ENCODE results near the gene NLRP1.

NLRP1 gene

GRCh38 chr17:5516060-5516792, 68.1 kb downstream of the NLRP1 start:
- peak; percentile 94 for DNase-seq (ENCODE audit: low read depth)

GRCh38 chr17:5514976-5515375, 69.3 kb downstream of the NLRP1 start:
- DNase-seq (ENCODE audit: low read depth): no peak

GRCh38 chr17:5513628-5514027, 70.7 kb downstream of the NLRP1 start:
- DNase-seq (ENCODE audit: low read depth): no peak

DNA sequence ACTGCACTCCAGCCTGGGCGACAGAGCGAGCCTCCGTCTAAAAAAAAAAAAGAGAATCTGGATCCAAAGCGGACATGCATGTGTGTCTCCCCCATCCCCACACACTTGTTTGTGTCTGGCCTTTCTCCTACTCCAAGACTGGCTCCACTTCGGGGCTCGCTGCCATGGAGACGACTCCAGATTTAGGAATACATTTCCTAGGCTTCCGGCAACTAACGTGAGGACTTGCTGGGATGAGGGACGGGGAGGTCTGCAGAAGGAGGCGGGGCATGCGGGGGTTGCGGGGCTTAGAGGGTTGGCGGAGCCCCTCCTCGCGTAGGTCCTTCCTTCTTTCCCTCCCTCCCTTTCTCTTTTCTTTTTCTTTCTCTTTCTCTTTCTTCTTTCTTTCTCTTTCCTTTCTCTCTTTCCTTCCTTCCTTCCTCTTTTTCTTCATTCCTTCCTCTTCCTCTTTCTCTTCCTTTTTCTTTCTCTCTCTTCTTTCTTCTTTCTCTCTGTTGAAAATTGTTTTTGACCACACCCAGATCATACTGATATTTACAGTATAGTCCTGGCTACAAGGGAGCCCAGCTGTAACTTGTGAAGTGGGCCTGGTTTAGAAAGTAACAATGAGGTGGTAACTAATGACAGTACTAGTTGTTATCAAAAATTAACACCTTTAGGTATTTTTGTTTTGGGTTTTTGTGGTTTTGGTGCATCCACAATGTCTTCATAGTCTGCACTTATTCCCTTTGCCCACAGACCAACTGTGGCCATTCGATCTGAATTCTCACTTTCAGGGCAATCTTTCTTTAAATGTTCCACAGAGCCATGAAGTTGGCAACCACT, 72.7 kb downstream of the NLRP1 start:
- DNase-seq (ENCODE audit: low read depth): no peak

DNA sequence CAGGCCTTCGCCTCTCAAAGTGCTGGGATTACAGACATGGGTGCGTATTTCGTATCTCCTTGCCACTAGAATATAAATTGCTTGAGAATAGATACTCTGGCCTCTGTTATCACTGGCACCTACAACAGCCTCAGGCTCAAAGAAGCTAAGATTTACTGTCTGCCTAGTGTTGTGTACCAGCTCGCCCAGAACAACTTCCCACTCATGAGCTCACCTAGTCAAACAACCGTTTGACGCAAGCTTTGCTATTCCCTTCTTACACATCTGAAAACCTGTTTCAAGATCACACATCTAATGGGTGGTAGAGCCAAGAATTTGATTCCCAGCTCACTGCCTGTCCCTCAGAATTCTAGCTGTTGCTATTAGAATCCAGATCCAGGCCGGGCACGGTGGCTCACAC, 73.5 kb downstream of the NLRP1 start:
- no peak for DNase-seq (ENCODE audit: low read depth)

DNA sequence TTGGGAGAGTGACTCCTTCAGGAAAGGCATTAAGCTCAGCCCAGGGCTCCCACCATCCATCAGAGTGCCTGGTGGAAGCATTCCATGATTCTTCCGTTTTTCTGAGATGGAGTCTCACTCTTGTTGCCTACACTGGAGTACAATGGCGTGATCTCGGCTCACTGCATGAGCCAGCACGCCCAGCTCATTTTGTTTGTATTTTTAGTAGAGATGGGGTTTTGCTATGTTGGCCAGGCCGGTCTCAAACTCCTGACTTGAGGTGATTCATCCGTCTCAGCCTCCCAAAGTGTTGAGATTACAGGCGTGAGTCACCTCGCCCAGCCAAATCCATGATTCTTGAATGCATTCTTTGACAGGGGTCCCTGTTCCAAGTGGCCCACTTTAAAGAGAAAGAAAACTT, 74.8 kb downstream of the NLRP1 start:
- DNase-seq (ENCODE audit: low read depth): no peak

DNA sequence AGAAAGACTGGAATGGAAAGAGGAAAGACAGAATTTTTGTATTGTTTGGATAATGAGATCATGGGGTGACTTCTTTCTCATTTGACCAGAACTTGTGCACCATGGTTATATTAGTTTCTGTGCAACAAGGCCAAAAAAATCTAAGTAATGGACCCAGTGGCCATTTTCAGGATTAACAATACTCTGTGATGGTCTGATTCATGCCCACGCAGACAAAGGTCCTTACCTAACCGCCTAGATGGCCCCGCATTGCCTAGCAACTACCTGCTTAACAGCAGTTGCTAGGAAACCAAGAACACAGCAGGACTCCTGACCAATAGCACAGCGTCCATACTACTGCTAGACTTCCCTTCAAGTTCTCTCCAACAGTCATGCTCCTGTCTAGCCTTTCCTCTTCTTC, 75.5 kb downstream of the NLRP1 start:
- no peak for DNase-seq (ENCODE audit: low read depth)

- no peak for DNase-seq (ENCODE audit: low read depth)
These were observed 78.0 kb downstream of the NLRP1 start for GRCh38 chr17:5506307-5506706.

GRCh38 chr17:5502552-5502951, 81.8 kb downstream of the NLRP1 start:
- DNase-seq (ENCODE audit: low read depth): no peak

- no peak for DNase-seq (ENCODE audit: low read depth)
These were observed 82.6 kb downstream of the NLRP1 start for GRCh38 chr17:5501685-5502084.

DNA sequence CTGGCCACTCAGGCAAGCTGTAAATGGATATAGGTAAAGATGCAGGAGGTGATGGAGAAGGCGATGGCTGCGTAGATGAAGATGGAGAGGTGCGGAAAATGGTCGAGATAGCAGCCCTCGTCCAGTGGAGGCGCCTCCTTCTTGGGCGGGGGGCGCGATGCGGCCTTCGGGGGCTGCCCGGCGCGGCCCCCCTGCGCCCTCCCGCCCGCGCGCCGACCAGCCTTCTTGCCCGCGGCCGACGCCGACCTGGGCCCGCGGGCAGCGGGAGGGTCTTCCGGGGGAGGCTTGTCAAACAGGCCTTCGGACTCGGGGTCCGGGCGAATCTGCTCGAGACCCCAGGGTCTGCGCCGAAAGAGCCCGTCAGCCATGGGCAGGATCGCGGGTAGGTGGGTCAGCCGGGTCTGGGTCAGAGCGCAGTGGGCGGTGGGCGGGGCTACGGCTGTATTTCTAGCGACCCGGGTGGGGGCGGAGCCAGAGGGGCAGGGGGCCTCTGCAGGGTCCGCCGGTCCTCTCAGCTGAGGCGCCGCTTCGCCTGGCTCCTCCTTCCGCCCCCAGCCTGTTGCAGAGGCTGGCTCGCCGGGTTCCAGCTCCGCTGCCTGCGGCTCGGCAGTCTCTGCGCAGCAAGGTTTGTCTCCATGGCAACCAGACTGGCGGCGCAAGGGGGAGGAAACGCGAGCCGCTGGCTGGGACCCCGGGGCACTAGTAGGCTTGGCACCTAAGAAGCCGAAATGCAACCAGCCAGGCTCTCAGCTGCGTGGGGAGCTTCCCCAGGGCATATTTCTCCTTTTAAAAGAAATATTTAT, 83.5 kb downstream of the NLRP1 start:
- DNase-seq (ENCODE audit: low read depth): peak; percentile 38

GRCh38 chr17:5500247-5500588, 84.1 kb downstream of the NLRP1 start:
- no peak for DNase-seq (ENCODE audit: low read depth)

GRCh38 chr17:5499476-5500231, 84.7 kb downstream of the NLRP1 start:
- DNase-seq (ENCODE audit: low read depth): no peak

GRCh38 chr17:5492970-5493369, 91.3 kb downstream of the NLRP1 start:
- DNase-seq (ENCODE audit: low read depth): no peak

DNA sequence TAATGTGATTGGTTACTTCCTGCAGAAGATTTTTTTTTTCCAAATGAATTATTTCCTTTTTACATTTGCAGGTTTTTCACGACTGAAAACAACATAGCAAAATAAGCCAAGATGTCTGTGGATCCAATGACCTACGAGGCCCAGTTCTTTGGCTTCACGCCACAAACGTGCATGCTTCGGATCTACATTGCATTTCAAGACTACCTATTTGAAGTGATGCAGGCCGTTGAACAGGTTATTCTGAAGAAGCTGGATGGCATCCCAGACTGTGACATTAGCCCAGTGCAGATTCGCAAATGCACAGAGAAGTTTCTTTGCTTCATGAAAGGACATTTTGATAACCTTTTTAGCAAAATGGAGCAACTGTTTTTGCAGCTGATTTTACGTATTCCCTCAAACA, 95.6 kb downstream of the NLRP1 start:
- no peak for DNase-seq (ENCODE audit: low read depth)

- peak; percentile 99 for DNase-seq (ENCODE audit: low read depth)
These were observed 97.8 kb downstream of the NLRP1 start, which contains the start of gene MIS12 for GRCh38 chr17:5486206-5487124. MIS12 (plus strand) TSS chr17:5486566; CDS start chr17:5488863, 2,297 bp downstream.

DNA sequence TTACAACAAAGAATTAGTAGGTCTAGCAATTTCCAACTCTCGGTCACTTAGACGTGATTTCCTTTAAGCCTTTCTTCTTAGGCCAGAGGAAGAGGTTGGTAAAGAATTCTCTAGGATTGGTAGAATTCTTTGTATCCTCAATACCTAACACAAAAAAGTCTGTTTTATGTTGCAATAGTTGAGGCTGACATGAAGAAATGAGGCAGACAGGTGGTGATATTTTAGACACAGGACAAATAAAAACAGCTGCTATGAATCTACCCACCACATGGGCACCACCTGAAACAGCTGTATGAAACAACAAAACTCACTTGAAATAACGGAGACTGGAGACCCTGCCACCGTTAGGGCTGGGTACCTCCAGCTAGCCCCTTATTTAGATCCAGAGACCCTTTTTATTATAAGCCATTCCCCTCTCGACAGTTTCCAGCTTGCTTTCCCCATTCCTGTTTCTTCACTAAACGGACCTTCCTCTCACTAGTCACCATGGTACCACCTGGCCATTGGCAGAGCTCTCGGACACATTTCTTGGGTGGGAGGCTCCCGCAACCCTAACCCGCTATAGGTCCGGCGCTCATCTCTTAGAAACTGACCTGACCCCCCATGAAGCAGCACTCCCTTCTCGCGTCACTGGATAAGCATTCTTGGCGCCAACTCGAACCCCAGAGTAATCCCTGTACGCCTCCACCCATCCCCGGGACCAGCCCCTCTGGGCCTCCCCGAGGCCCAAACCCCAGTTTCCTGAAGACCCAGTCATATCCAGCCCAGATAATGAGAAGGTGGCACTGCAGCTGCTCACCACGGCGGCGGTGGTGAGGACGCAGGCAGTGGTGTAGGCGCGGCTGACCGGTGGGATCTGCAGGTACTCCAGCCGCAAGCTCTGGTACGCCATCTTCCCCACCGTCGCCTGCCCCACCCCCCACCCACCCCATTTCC, 98.8 kb downstream of the NLRP1 start, which contains the start of gene DERL2:
TSS of gene DERL2 (minus strand) at position 909 of the 936 bp plus-strand sequence. CDS start at position 892, 17 bp downstream.
- no peak for DNase-seq (ENCODE audit: low read depth)

GRCh38 chr17:5481451-5481850, 102.9 kb downstream of the NLRP1 start:
- DNase-seq (ENCODE audit: low read depth): no peak

- DNase-seq (ENCODE audit: low read depth): no peak
These were observed 103.3 kb downstream of the NLRP1 start for GRCh38 chr17:5480962-5481361.

DNA sequence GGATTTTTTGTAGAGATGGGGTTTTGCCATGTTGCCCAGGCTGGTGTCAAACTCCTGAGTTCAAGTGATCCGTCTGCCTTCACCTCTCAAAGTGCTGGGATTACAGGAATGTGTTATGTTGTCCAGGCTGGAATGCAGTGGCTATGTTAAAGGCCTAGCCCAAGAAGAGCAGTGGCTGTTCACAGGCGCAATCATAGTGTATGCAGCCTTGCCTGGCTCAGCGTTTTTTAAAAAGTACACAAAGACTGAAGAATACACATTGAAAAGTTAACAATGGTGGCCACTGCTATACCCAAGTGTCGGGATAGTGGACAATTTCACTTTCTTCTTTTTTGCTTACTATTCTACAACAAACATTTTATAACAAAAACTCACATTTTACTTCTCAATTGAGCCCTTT, 105.3 kb downstream of the NLRP1 start:
- no peak for DNase-seq (ENCODE audit: low read depth)

All from GM04504 (cell line).